Measurements from ENCODE around the gene COL1A1.

Gene COL1A1

DNA sequence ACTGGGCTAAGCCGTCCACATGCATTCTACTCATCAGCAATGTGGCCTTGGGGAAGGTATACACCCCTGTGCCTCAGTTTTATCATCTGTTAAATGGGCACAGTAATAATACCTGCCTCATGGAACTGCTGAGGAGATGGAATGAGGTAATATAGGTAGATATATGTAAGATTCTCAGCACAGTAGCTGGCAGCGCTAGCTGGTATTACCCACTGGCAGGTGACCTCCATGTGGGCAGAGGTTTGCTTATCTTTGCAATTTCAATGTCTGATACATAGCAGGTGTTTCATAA lies 36.8 kb downstream of the COL1A1 start:
- no peak for DNase-seq (ENCODE audit: extremely low read depth, insufficient read length)
- Histone ChIP-seq H3K36me3 (ENCODE audit: control insufficient read depth, insufficient read depth, low read length) (no peaks in the 10 kb centered on the region), H3K4me3 (replicated peaks; ENCODE audit: low read depth, low read length) (no peak overlapping the region), H3K27me3 (replicated peaks; ENCODE audit: control insufficient read depth, insufficient read depth, low read length) (no peaks in the 10 kb centered on the region)
- TF ChIP-seq, protein P1, sequence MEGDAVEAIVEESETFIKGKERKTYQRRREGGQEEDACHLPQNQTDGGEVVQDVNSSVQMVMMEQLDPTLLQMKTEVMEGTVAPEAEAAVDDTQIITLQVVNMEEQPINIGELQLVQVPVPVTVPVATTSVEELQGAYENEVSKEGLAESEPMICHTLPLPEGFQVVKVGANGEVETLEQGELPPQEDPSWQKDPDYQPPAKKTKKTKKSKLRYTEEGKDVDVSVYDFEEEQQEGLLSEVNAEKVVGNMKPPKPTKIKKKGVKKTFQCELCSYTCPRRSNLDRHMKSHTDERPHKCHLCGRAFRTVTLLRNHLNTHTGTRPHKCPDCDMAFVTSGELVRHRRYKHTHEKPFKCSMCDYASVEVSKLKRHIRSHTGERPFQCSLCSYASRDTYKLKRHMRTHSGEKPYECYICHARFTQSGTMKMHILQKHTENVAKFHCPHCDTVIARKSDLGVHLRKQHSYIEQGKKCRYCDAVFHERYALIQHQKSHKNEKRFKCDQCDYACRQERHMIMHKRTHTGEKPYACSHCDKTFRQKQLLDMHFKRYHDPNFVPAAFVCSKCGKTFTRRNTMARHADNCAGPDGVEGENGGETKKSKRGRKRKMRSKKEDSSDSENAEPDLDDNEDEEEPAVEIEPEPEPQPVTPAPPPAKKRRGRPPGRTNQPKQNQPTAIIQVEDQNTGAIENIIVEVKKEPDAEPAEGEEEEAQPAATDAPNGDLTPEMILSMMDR (IDR thresholded peaks at IDR 0.05; ENCODE audit: insufficient read depth, low read length, poor library complexity, severe bottlenecking) = no peak

DNA sequence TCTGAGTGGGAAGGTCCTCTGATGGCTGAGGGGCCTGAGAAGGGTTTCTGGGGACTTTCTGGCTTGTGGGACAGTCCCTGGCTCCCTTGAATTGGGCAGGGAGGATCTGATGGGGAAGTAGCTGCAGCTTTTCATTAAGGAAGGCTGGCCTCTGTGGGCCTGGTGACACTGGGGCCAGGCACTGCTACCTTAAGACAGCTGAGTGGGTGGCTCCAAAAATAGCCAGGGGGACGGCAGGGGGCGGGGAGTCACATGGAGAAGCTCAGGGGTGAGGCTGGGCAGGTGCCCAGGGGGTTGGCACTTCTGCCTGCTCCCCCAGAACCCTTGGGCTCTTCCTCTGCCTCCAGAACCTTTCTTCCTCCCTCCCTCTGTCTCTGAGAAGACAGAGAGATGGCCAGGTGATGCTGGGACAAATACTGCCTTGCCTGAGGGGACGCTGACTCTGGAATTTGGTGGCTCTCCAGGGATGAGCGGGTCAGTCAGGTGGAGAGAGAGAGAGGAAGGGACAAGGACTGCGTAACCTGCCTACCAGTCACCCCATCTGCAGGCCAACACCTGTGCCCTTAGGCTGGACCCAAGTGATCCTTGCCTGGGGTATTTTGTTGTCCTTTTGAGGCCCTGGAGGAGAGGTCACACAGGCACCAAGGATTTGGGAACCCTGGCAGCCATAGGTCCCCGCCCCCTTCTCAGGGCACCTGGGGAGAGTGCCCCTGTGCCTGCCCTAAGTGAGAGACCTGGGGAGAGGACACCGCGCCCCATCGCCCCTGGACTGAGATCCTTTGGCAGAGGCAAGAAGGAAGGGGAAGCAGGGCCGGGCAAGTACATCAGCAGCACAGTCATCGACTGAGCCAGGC lies 37.4 kb downstream of the COL1A1 start:
- Histone ChIP-seq H3K36me3 (ENCODE audit: control insufficient read depth, insufficient read depth, low read length) (no peaks in the 10 kb centered on the region), H3K4me3 (replicated peaks; ENCODE audit: low read depth, low read length) (no peak overlapping the region), H3K27me3 (replicated peaks; ENCODE audit: control insufficient read depth, insufficient read depth, low read length) (no peaks in the 10 kb centered on the region)
- no peak for DNase-seq (ENCODE audit: extremely low read depth, insufficient read length)
- TF ChIP-seq, protein P1 (IDR thresholded peaks at IDR 0.05; ENCODE audit: insufficient read depth, low read length, poor library complexity, severe bottlenecking) = no peak

- H3K4me3 ChIP-seq (replicated peaks; ENCODE audit: low read depth, low read length) = no peak overlapping the region
- H3K27me3 ChIP-seq (replicated peaks; ENCODE audit: control insufficient read depth, insufficient read depth, low read length) = no peaks in the 10 kb centered on the region
- no peak for DNase-seq (ENCODE audit: extremely low read depth, insufficient read length)
- no peaks in the 10 kb centered on the region for H3K36me3 ChIP-seq (ENCODE audit: control insufficient read depth, insufficient read depth, low read length)
- TF ChIP-seq, protein P1 (IDR thresholded peaks at IDR 0.05; ENCODE audit: insufficient read depth, low read length, poor library complexity, severe bottlenecking) = no peak
Observed at GRCh38 chr17:50162466-50163254, 38.8 kb downstream of the COL1A1 start.

- H3K36me3 ChIP-seq (ENCODE audit: control insufficient read depth, insufficient read depth, low read length) = no peaks in the 10 kb centered on the region
- H3K4me3 ChIP-seq (replicated peaks; ENCODE audit: low read depth, low read length) = peak overlapping the region; percentile 30
- no peaks in the 10 kb centered on the region for H3K27me3 ChIP-seq (replicated peaks; ENCODE audit: control insufficient read depth, insufficient read depth, low read length)
- TF ChIP-seq, protein P1 (IDR thresholded peaks at IDR 0.05; ENCODE audit: insufficient read depth, low read length, poor library complexity, severe bottlenecking) = no peak
- DNase-seq (ENCODE audit: extremely low read depth, insufficient read length) = no peak
Observed at GRCh38 chr17:50161911-50162288, 39.5 kb downstream of the COL1A1 start.

- peak overlapping the region; percentile 75 for H3K4me3 ChIP-seq (replicated peaks; ENCODE audit: low read depth, low read length)
- no peaks in the 10 kb centered on the region for H3K27me3 ChIP-seq (replicated peaks; ENCODE audit: control insufficient read depth, insufficient read depth, low read length)
- H3K36me3 ChIP-seq (ENCODE audit: control insufficient read depth, insufficient read depth, low read length) = no peaks in the 10 kb centered on the region
- peak; percentile 94 for DNase-seq (ENCODE audit: extremely low read depth, insufficient read length)
- TF ChIP-seq, protein P1 (IDR thresholded peaks at IDR 0.05; ENCODE audit: insufficient read depth, low read length, poor library complexity, severe bottlenecking) = peak; percentile 91
Observed at GRCh38 chr17:50161023-50161910, 40.2 kb downstream of the COL1A1 start.

Measured in GM06990 (cell line).